A549 treated with RU486 at 1 μM for 4 hours (cell line): ENCODE data around the gene PRMT6. TPM values are rescaled to one million over a fixed set of nuclear protein-coding genes. Genes with fewer than 3 reads are reported as not detected.

Experiments used
- total RNA-seq: library from RNA; stranded (reverse); fragments of 200-300 nt; extraction: Qiagen RNA extraction; gene quantifications from 5 replicates; pipeline ENCODE4 v1.2.3, GENCODE V29; 2022; ENCODE audit warnings: low read depth

Gene PRMT6
- total RNA-seq = not detected in 5 replicates

GRCh38 chr1:107056426-107057196, at the start of gene PRMT6:
PRMT6 (plus strand) TSS chr1:107056674; CDS start chr1:107056716, 42 bp downstream.

Other genes starting within 250 kb of the PRMT6 start
- gene NTNG1, start 84.4 kb downstream of the PRMT6 start, total RNA-seq = not detected in 5 replicates